ENCODE data around the gene COX6A2.

DNA sequence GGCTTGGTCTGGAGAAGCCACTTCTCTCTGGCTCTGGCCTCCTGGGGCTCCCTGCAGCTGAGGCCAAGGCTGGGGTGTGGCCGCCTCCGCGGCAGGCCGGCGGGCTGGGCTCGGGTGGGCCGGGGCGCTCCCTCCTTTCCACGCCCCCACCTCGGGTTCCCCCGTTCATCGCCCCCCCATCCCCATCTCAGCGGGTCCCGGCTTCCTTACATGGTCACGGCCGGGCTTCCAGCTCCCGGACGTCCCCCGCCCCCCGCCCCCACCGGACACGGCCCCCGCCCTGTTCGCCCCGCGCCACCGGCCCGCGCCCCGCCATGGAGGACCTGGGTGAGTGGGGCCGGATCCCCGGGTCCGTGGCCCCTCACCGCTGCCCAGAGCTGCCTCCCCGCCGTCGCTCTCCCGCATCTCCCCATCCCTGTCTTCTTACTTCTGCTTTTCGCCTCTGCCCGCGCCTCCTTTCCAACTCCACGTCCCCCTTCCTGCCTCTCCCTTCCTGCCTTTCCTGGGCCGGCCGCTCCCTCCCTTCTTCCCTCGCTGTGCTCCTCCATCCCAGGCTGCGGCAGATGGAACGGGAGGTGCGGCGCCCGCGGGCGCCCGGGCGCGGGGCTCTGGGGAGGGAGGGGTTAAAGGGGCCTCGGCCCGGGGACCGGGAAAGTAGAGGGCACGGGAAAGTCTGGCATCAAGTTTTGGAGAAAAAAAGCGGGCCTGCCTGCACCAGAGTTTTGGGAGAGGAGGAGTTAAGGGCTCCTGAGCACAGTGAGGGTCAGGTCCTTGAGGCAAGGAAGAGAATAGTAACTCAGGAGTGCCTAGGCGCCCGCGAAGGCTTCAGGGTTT, 43.9 kb upstream of the COX6A2 start, which contains the start of gene TGFB1I1:
- TF ChIP-seq, protein P1, sequence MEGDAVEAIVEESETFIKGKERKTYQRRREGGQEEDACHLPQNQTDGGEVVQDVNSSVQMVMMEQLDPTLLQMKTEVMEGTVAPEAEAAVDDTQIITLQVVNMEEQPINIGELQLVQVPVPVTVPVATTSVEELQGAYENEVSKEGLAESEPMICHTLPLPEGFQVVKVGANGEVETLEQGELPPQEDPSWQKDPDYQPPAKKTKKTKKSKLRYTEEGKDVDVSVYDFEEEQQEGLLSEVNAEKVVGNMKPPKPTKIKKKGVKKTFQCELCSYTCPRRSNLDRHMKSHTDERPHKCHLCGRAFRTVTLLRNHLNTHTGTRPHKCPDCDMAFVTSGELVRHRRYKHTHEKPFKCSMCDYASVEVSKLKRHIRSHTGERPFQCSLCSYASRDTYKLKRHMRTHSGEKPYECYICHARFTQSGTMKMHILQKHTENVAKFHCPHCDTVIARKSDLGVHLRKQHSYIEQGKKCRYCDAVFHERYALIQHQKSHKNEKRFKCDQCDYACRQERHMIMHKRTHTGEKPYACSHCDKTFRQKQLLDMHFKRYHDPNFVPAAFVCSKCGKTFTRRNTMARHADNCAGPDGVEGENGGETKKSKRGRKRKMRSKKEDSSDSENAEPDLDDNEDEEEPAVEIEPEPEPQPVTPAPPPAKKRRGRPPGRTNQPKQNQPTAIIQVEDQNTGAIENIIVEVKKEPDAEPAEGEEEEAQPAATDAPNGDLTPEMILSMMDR (conservative IDR thresholded peaks at IDR 0.05; ENCODE audit: low read depth in 2 of 2), result no peak
- no peak for TF ChIP-seq CREB1 (CRISPR knock-in tag; IDR thresholded peaks at IDR 0.05; ENCODE audit: low read depth)

All from GM23338 (cell line).